GM18861 (cell line): ENCODE data around the gene AKNA.

Source experiments
- ATAC-seq: cut with Tn5 transposase; IDR thresholded peaks from one replicate; pipeline ENCODE4 v1.9.1; 2021; ENCODE audit not compliant: unreplicated experiment

Gene AKNA

DNA sequence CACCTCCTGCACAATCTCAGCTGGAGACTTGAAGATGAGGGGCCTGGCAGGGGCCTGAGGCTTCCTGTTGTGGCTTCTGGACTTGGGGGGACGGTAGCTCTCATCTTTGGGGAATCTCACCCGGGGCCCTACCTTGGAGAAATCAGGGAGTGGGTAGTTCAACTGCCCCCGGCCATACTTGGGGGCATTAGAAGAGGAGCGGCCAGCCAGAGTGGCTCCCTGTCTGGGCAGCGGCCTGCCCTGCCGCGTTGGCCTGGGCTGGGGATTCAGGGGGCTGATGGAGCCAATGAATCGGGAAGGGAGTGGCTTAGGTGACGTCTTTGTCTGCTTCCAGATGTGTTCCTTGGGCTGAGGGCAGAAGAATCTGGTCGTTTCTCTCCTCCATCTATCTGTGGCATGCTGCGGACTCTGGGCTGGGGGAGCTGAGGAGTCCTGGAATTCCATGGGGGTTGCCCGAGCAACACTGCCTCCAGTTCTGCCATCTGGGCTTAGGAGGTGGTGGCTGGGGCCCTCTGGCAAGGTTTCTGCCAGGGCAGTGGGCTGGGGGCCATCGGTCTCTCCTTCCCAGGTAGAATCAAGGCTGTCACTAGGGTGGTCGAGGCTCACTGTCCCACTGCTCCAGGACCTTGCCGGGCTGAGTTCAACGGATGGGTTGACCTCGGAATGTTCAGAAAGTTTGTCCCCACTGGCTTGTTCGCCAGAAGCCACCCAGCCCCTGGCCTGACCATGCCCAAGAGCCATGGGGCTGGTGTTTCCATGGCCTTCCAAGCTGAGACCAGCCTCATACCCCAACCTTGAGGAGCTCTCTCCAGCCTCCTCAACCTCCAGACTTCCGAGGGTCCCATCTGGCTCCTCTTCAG is 11.0 kb downstream of the AKNA start:
- ATAC-seq = no peak

DNA sequence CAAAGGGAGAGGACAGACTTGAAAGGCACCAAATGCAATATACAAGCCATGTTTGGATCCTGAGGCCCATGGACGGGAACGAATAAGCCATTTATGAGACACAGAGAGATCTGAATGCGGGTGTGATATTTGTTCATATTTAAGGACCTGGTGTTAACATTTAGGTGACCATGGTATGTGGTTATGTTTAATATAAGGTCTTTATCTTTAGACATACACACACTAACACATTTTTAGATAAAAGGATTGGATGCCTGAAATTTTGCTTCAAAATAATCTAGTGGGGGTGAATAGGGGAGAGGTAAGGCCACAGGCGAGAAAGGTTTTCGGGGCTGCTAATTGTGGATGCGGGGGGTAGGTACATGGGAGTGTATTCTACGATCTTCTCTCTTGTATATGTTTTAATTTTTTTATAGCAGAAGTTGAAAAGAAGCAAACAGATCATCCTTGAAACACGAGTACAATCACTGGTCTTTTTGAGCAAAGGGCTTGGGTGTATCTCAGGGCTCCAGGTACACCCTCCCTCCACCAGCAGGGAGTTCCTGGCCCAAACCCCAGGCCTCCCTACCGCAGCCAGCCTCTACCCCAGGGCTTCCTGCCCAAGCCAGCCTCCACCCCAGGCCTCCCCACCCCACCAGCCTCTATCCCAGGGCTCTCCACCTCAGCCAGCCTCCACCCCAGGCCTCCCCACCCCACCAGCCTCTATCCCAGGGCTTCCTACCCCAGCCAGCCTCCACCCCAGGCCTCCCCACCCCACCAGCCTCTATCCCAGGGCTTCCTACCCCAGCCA is 12.2 kb downstream of the AKNA start:
- no peak for ATAC-seq

DNA sequence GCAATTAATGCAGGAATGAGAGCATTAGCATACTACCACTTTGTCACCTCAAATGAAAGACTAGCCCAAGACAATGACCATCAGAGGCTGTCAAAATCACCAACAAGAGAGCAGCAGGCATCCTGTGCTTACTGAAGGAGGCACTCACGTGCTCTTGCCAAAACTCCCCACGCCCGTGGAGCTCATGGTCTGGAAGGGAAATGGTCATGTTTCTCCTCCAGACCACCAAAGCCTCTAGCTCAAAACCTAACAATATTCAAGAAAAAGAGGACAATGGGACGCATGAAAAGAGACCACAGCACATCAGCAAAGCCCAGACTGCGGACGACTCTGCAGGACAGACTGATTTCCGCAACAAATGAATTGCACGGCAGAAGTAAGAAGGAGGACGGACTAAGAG is 12.8 kb downstream of the AKNA start:
- no peak for ATAC-seq

DNA sequence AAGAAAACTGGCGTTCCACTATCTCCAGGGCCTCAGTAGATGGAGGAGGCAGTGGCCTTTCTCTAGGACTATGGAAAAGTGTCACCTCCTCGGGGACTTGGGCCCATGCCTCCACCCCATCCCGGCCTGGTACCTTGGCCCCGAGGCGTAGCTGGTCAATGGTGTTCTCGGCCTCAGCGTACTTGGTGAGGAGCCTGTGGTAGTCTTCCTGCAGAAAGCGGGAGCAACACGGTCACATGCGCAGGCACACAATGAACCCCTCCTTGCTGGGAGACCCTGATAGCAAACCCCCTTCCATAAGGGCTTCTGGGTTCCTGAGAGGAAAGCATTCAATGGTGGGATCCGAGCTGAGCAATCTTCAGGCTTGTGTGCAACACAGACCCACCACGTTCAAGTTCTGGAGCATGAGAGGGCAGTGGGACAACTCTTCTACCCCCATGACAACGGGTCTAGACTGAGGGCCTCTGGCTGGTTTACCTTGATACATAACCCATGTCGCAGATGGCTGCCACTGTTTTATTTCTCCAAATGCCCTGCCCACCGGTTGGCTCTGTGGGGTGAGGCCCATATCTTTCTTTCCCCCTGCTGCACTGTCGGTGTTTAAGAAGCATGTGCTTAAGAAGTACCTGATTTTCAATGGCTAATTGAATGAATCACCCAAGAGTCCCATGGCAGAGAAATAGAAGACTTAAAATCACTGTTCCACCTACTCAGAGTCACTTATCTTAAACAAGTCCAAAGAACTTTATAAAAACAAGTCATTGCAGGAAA is 13.6 kb downstream of the AKNA start:
- no peak for ATAC-seq

GRCh38 chr9:114372921-114373448 is 14.8 kb downstream of the AKNA start:
- ATAC-seq = peak; percentile 90

DNA sequence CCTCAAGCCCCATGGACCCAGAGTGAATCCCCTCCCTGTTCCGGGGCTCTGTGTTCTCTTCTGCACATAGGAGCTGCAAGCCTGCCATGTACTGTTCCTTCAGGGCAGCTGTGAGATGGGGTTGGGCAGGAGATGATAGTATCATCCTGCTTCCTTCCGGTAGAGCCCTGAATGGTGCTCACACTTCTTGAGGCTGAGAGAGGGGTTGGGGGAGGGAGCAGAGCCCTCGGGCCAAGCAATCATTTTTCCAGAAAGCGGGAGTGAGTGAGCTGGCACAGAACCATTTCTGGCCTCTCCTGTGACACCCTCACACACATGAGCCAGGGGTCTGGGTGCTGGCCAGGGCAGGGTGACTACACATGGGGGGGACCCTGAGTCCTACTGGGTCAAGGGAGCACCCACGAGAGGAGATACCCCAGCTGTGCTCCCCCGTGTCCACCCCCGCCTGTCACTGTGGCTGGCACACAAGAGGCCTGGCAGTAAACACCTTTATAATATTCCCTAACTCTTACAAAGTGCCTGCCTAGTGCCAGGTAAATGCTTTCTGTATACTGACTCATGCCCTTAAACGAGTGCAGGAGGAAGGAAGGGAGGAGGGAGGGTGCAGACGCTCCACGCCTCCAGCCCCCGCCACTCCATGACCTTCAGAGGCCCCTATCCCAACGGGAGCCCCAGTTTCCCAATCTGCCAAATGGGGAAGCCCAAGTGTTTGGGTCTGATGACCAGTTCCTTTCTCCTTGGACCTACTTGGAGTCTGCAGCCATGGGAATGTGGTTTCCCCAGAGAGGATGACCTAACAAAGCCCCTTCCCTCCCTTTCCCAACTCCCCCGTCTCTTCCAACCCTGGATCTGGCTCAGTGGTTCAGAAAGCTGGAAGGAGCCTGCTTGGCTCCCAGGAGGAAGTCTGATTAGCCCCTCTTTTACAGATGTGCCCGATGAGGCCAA is 15.5 kb downstream of the AKNA start:
- no peak for ATAC-seq

DNA sequence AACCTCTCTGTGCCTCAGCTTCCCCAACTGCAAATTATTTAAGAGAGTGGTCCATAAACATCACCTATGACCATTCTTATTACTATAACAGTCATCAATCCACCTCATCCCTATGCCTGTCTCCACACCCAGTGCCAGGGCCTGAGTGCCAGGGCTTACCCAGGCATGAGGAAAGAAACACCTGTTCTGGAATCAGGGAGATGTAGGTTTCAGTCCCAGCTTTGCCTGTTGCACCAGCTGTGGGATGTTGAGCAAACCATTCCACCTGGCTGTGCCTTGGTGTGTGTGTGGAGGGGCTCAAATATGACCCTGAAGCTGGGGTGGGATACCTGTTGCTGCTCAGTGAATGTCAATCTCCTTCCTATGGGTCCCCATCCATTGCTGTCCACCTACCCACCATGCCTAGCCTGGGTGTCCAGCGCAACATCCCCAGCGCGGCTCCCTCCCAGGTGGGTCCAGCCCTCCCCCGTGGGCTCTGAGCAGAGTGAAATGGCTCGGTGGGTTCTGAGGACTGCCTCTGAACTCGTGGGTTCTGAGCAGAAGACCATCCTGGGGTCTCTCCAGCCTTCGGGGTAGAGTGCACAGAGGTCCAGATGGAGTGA is 16.3 kb downstream of the AKNA start:
- no peak for ATAC-seq

- ATAC-seq = no peak
These were observed 16.8 kb downstream of the AKNA start for GRCh38 chr9:114370968-114371320.

- no peak for ATAC-seq
These were observed 17.4 kb downstream of the AKNA start for GRCh38 chr9:114370251-114370967.

DNA sequence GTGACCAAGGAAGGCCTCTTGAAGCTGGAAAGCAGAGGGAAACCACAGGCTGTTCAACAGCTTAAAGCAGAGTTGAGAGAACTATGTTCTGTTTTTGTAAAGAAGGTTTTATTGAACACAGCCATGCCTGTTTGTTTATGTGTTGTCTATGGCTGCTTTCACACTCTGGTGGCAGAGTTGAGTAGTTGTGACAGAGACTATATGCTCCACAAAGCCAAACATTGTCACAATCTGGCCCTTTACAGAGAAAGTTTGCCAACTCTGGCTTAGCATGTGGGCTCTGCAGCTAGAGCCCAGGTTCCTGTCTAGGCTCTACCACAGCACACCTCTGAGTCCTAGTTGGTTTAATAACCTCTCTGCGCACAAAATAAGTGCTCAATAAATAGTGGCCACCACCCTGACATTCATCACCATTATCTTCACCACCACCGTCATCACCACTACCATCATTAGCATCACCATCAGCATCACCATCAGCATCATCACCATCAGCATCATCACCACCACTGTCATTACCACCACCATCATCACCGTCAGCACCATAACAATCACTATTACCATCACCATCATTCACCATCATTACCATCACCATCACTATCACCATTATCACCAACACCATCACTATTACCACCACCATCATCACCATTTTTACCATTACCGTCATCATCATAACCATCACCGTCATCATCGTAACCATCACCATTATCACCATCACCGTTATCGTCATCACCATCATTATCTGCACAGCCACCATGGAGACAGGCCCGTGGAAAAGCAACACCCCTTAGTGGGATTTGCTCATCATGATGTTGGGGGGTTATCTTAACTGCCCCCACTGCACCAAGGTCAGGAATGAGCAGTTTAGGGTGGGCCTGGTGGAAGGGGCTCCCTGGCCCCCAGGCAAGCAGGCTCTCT is 18.3 kb downstream of the AKNA start:
- ATAC-seq = no peak

DNA sequence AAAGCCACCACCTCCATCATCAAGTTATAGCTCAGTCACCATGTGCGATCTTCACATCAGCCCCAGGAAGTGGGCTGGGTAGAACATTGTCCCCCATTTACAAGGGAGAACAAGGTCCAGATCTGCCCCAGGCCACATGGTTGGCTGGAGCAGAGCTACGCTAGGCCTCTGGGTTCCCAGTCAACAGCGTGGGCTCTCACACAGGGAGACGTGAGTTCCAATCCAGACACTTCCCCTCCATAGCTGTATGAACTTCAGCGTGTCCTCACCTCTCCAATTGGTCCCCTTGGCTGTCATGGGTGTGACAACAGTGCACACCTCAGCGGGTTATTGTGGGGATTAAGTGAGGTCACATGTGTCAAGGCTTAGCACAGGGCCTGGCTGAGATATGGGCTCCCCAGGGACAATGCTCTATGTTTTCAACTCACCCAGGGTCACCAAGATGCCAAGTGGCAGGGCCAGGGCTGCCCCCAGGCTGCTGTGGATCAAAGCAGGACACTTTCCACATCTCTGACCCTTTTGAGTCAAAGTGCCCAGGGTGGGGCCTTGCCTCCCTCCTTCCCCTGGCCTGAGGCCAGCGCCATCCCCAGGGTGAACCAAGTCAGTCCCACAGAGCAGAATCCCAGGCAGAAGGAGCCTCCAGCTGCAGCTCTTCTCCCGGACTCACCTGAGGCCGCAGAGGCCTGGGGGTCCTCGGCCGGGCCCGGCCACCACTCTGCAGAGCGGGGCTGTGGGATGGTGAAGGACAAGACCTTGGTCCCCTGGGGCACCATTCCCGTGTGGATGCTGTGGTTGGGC is 19.8 kb downstream of the AKNA start:
- ATAC-seq = no peak

- ATAC-seq = no peak
These were observed 20.4 kb downstream of the AKNA start for GRCh38 chr9:114367366-114367765.

- peak; percentile 52 for ATAC-seq
These were observed 21.3 kb downstream of the AKNA start for GRCh38 chr9:114366334-114367128.

GRCh38 chr9:114365194-114365593 is 22.6 kb downstream of the AKNA start:
- no peak for ATAC-seq

DNA sequence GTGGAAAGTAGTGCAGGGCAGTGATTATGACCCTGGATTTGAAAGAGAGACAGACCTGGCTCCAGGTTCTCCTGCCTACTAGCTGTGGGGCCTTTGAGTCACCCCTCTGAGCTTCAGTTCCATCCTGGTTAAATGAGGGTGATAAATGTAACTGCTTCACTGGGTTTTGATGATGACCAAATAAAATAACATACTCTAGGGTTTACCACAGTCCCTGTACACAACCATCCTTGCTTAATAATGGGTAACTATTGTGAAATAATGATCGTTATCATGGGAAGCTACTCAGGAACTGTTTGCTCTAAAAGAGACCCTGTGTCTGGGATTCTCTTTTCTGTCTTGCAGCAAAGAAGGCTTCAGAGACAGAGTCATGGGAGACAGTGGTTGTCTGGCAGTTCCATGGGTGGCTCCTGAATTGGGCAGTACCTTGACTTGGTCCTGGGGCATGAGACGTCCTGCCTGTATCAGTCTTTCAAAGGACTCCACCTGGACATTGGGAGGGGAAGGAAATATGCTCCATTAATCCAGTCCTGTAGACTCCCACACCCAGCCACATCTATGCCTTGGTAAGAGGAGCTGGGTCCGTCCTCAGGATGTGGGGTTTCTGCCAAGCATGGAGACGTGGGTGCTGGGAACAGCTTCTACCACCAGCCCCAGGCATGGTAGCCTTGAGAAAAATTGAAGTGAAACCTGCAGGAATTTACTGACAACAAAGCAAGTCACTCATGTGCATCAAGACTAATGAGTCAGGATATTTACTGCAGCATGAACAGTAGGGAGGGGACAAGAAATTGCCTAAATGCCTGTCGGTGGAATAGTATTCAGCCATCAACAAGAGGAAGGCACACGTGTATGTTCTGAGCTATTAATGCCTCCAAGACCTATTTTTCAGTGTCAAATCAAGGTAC is 23.4 kb downstream of the AKNA start:
- no peak for ATAC-seq
